ENCODE measurements around the gene HEMK1. TPM values are rescaled to one million over a fixed set of nuclear protein-coding genes. Genes with fewer than 3 reads are reported as not detected.

Gene HEMK1
- total RNA-seq, 2 donors from 2014 or later = 6.7 to 9.6 TPM

DNA sequence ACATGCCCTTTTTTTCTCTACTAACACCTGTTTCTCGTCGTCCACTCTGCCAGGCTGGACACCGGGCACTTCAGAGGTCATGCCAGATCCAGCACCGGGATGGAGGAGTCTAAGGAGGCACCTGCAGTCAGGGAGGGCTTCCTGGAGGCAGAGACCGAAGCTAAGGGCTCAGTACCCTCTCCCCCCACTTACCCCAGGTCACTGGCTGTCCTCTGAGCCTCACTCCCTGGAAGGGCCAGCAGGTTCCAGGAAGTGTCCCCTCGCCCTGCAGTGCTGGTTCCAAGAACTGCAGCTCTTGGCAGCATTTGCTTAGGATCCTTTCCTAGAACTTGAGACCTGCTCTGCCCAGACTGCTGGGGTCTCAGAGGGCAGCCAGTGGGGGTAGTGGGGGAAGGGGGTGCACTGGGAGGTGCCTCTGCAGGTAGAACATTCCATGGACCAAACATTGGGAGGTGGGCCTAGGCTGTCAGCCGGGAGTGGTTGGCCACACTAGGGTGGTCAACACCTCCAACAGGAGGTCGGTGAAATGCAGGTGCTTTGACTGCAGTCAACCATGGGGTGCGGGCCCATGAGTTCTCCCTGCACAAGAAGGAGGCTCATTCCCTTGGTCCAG is 30.9 kb downstream of the HEMK1 start:
- WGBS, 2 donors = 39 to 46% methylated on average over 4 to 9 of the region's 9 CpGs
- intact Hi-C loops (cut with DNase I) = no loop called here
- TF ChIP-seq, protein P1, sequence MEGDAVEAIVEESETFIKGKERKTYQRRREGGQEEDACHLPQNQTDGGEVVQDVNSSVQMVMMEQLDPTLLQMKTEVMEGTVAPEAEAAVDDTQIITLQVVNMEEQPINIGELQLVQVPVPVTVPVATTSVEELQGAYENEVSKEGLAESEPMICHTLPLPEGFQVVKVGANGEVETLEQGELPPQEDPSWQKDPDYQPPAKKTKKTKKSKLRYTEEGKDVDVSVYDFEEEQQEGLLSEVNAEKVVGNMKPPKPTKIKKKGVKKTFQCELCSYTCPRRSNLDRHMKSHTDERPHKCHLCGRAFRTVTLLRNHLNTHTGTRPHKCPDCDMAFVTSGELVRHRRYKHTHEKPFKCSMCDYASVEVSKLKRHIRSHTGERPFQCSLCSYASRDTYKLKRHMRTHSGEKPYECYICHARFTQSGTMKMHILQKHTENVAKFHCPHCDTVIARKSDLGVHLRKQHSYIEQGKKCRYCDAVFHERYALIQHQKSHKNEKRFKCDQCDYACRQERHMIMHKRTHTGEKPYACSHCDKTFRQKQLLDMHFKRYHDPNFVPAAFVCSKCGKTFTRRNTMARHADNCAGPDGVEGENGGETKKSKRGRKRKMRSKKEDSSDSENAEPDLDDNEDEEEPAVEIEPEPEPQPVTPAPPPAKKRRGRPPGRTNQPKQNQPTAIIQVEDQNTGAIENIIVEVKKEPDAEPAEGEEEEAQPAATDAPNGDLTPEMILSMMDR (IDR thresholded peaks at IDR 0.05) = peak in 2 of 7 experiments; percentile 11 to 16
- no peak for TF ChIP-seq POLR2A (IDR thresholded peaks at IDR 0.05)

GRCh38 chr3:50600841-50601591 is 31.7 kb downstream of the HEMK1 start:
- 0% methylated on average over 2 to 14 of the region's 14 CpGs for WGBS, 2 donors
- Histone ChIP-seq H3K9me3 (no peaks in the 10 kb centered on the region), H3K4me1 (peaks cover 82% of the 10 kb centered on the region), H3K27ac (peak overlapping the region; percentile 97 to 100 (median 99)), H3K27me3 (no peaks in the 10 kb centered on the region), H3K4me3 (no peak overlapping the region), H3K36me3 (replicated peaks in 1 of 2; ENCODE audit: insufficient read depth in 1 of 2, low read depth in 2 of 2) (no peaks in the 10 kb centered on the region)
- peak; percentile 98 to 99 (median 99) for DNase-seq
- peak; percentile 83 for ATAC-seq
- TF ChIP-seq, protein P1 (IDR thresholded peaks at IDR 0.05) = no peak
- TF ChIP-seq POLR2A (IDR thresholded peaks at IDR 0.05) = peak in 2 of 3 donors; percentile 49
- intact Hi-C loops (cut with DNase I) = no loop called here

More for the DNA sequence above, 30.9 kb downstream of the HEMK1 start:
- Histone ChIP-seq H3K36me3 (replicated peaks in 1 of 2; ENCODE audit: insufficient read depth in 1 of 2, low read depth in 2 of 2) (no peaks in the 10 kb centered on the region), H3K27me3 (no peaks in the 10 kb centered on the region), H3K9me3 (no peaks in the 10 kb centered on the region), H3K4me3 (no peak overlapping the region), H3K27ac (peak overlapping the region; percentile 97 to 100 (median 99)), H3K4me1 (peaks cover 74% of the 10 kb centered on the region)
- peak; percentile 57 to 66 (median 63) for DNase-seq
- no peak for ATAC-seq

- ATAC-seq (no peak), DNase-seq (peak; percentile 58 to 76 (median 72))
- no peak for TF ChIP-seq POLR2A (IDR thresholded peaks at IDR 0.05)
- TF ChIP-seq, protein P1 (IDR thresholded peaks at IDR 0.05) = no peak
- H3K36me3 ChIP-seq (replicated peaks in 1 of 2; ENCODE audit: insufficient read depth in 1 of 2, low read depth in 2 of 2) = peaks cover 0 to 6% of the 10 kb centered on the region in 2 donors
- peaks cover 99% of the 10 kb centered on the region for H3K4me1 ChIP-seq
- no peaks in the 10 kb centered on the region for H3K27me3 ChIP-seq
- intact Hi-C loops (cut with DNase I) = no loop called here
- no peaks in the 10 kb centered on the region for H3K9me3 ChIP-seq
- no peak overlapping the region for H3K4me3 ChIP-seq
- 32 to 57% methylated on average over 4 to 9 of the region's 9 CpGs for WGBS, 2 donors
- H3K27ac ChIP-seq = peak overlapping the region; percentile 97 to 100 (median 99)
These were observed 33.4 kb downstream of the HEMK1 start for GRCh38 chr3:50602595-50603191.

GRCh38 chr3:50603261-50604109 is 34.2 kb downstream of the HEMK1 start:
- Histone ChIP-seq H3K27ac (peak overlapping the region; percentile 97 to 100 (median 99)), H3K27me3 (no peaks in the 10 kb centered on the region), H3K4me1 (peaks cover 100% of the 10 kb centered on the region), H3K9me3 (no peaks in the 10 kb centered on the region), H3K4me3 (no peak overlapping the region), H3K36me3 (replicated peaks in 1 of 2; ENCODE audit: insufficient read depth in 1 of 2, low read depth in 2 of 2) (peaks cover 0 to 6% of the 10 kb centered on the region in 2 donors)
- intact Hi-C loops (cut with DNase I) = no loop called here
- WGBS, 2 donors = 72 to 80% methylated on average over 4 of the region's 4 CpGs
- TF ChIP-seq, protein P1 (IDR thresholded peaks at IDR 0.05) = no peak
- TF ChIP-seq POLR2A (IDR thresholded peaks at IDR 0.05) = no peak
- DNase-seq = no peak
- ATAC-seq = no peak

Data from body of pancreas (tissue), 4 donors.